Vagina (tissue), 2 donors: Measurements from ENCODE around the gene AMBP. TPM values are rescaled to one million over a fixed set of nuclear protein-coding genes. Genes with fewer than 3 reads are reported as not detected.

ENCODE experiments used
- DNase-seq, 2 donors: peaks; one replicate each; pipeline ENCODE4 v3.0.0-alpha.2; 2017; ENCODE audit errors: extremely low spot score in 2 of 2
- H3K27ac ChIP-seq: fragments of 200-600 bp; sonication (generic); one replicate; pipeline ENCODE4 v1.5.1; 2019
- H3K27me3 ChIP-seq: fragments of 200-600 bp; sonication (generic); one replicate; pipeline ENCODE4 v1.5.1; 2019
- H3K36me3 ChIP-seq, 2 donors: fragments of 200-600 bp; sonication (generic); one replicate each; pipeline ENCODE4 v1.5.1; 2017 to 2019
- H3K4me1 ChIP-seq: fragments of 200-600 bp; sonication (generic); one replicate; pipeline ENCODE4 v1.5.1; 2019
- H3K4me3 ChIP-seq, 2 donors: fragments of 200-600 bp; sonication (generic); 1 replicate in 1 of 2; 2 replicates in 1 of 2; pipeline ENCODE4 v1.5.1; 2016 to 2019
- H3K9me3 ChIP-seq: fragments of 200-600 bp; sonication (generic); one replicate; pipeline ENCODE4 v1.5.1; 2019
- CTCF ChIP-seq, 3 experiments: fragments of 450-650 bp in 2 of 3; fragments of 200-600 bp in 1 of 3; sonication (generic) in 1 of 3; IDR thresholded peaks; one replicate each; pipeline ENCODE4 v1.5.1; 2017 to 2019; ENCODE audit warnings: antibody characterized with exemption in 3 of 3, mild to moderate bottlenecking in 2 of 3, moderate library complexity in 2 of 3
- POLR2A ChIP-seq, 2 donors: fragments of 450-650 bp; IDR thresholded peaks; one replicate each; pipeline ENCODE4 v1.6.1; 2017; ENCODE audit warnings: antibody characterized with exemption in 2 of 2, mild to moderate bottlenecking in 2 of 2, moderate library complexity in 2 of 2
- POLR2AphosphoS5 ChIP-seq, 2 donors: sonication (generic); formaldehyde crosslinking; IDR thresholded peaks; one replicate each; pipeline ENCODE4 v1.9.0; 2017; ENCODE audit warnings: antibody characterized with exemption in 2 of 2, mild to moderate bottlenecking in 2 of 2, low read depth in 1 of 2; ENCODE audit not compliant: insufficient read depth in 1 of 2
- intact Hi-C: fragments of 100-400 bp; cut with DNase I; formaldehyde crosslinking; loops from one replicate; pipeline ENCODE4 v1.15.1; 2023
- total RNA-seq: library from RNA; depleted of rRNA; stranded (reverse); fragments of >200 nt; gene quantifications from one replicate; pipeline ENCODE4 v1.2.3, GENCODE V29; 2016

Gene AMBP
- total RNA-seq, 1 donor from 2014 or later: not detected

GRCh38 chr9:114033397-114034103 is 44.5 kb downstream of the AMBP start:
- TF ChIP-seq CTCF (IDR thresholded peaks at IDR 0.05) (peak in 1 of 3 experiments; percentile 26), POLR2A (IDR thresholded peaks at IDR 0.05) (no peak)
- intact Hi-C loops: loop anchor here (5.0 kb wide), 1 partner anchor 226 kb away; no protein-coding TSS in a partner anchor

GRCh38 chr9:114031948-114032840 is 45.9 kb downstream of the AMBP start:
- Histone ChIP-seq H3K27ac (no peak overlapping the region), H3K36me3 (peaks cover 0 to 12% of the 10 kb centered on the region in 2 donors), H3K27me3 (no peaks in the 10 kb centered on the region), H3K4me3 (no peak overlapping the region), H3K9me3 (no peaks in the 10 kb centered on the region), H3K4me1 (no peaks in the 10 kb centered on the region)
- intact Hi-C loops: loop anchor here (5.0 kb wide), 1 partner anchor 225 kb away; no protein-coding TSS in a partner anchor
- DNase-seq: peak; percentile 79 to 82
- no peak for TF ChIP-seq POLR2AphosphoS5 (IDR thresholded peaks at IDR 0.05; ENCODE audit: insufficient read depth in 1 of 2, low read depth in 1 of 2)
- TF ChIP-seq POLR2A (IDR thresholded peaks at IDR 0.05): no peak
- no peak for TF ChIP-seq CTCF (IDR thresholded peaks at IDR 0.05)

More at GRCh38 chr9:114033397-114034103, 44.5 kb downstream of the AMBP start:
- no peak overlapping the region for H3K4me3 ChIP-seq
- H3K27me3 ChIP-seq: no peaks in the 10 kb centered on the region
- peaks cover 0 to 16% of the 10 kb centered on the region in 2 donors for H3K36me3 ChIP-seq
- no peaks in the 10 kb centered on the region for H3K4me1 ChIP-seq
- peak; percentile 52 to 74 for DNase-seq
- H3K9me3 ChIP-seq: no peaks in the 10 kb centered on the region
- H3K27ac ChIP-seq: no peak overlapping the region

- H3K9me3 ChIP-seq: no peaks in the 10 kb centered on the region
- no peak overlapping the region for H3K27ac ChIP-seq
- H3K36me3 ChIP-seq: peaks cover 0 to 2% of the 10 kb centered on the region in 2 donors
- no peak for TF ChIP-seq POLR2A (IDR thresholded peaks at IDR 0.05)
- no peak for TF ChIP-seq POLR2AphosphoS5 (IDR thresholded peaks at IDR 0.05; ENCODE audit: insufficient read depth in 1 of 2, low read depth in 1 of 2)
- no peak for TF ChIP-seq CTCF (IDR thresholded peaks at IDR 0.05)
- H3K4me3 ChIP-seq: no peak overlapping the region
- H3K27me3 ChIP-seq: no peaks in the 10 kb centered on the region
- peak; percentile 49 to 58 for DNase-seq
- intact Hi-C loops: loop anchor here (5.0 kb wide), 1 partner anchor 224 kb away; no protein-coding TSS in a partner anchor
- H3K4me1 ChIP-seq: no peaks in the 10 kb centered on the region
Observed at GRCh38 chr9:114031037-114031630, 47.0 kb downstream of the AMBP start.

- Histone ChIP-seq H3K4me3 (no peak overlapping the region), H3K4me1 (no peaks in the 10 kb centered on the region), H3K36me3 (no peaks in the 10 kb centered on the region), H3K27me3 (no peaks in the 10 kb centered on the region), H3K9me3 (no peaks in the 10 kb centered on the region), H3K27ac (no peak overlapping the region)
- intact Hi-C loops: loop anchor here (5.0 kb wide), 1 partner anchor 223 kb away; no protein-coding TSS in a partner anchor
- no peak for DNase-seq
- TF ChIP-seq POLR2AphosphoS5 (IDR thresholded peaks at IDR 0.05; ENCODE audit: insufficient read depth in 1 of 2, low read depth in 1 of 2): no peak
- no peak for TF ChIP-seq POLR2A (IDR thresholded peaks at IDR 0.05)
- TF ChIP-seq CTCF (IDR thresholded peaks at IDR 0.05): no peak
Observed at GRCh38 chr9:114030364-114030763, 47.7 kb downstream of the AMBP start.
